NCI-H2196 (cell line): ENCODE results near the gene TAAR5.
"Not testable (repeated sequence)": the region's sequence is repeated elsewhere in the genome, so short reads cannot be mapped to it uniquely, and the experiment has no call there.

Experiments used
- DNase-seq: peaks from one replicate; lab custom pipeline; 2025; ENCODE audit not compliant: unreplicated experiment; lab: John Stamatoyannopoulos, UW

The TAAR5 gene, protein sequence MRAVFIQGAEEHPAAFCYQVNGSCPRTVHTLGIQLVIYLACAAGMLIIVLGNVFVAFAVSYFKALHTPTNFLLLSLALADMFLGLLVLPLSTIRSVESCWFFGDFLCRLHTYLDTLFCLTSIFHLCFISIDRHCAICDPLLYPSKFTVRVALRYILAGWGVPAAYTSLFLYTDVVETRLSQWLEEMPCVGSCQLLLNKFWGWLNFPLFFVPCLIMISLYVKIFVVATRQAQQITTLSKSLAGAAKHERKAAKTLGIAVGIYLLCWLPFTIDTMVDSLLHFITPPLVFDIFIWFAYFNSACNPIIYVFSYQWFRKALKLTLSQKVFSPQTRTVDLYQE

DNA sequence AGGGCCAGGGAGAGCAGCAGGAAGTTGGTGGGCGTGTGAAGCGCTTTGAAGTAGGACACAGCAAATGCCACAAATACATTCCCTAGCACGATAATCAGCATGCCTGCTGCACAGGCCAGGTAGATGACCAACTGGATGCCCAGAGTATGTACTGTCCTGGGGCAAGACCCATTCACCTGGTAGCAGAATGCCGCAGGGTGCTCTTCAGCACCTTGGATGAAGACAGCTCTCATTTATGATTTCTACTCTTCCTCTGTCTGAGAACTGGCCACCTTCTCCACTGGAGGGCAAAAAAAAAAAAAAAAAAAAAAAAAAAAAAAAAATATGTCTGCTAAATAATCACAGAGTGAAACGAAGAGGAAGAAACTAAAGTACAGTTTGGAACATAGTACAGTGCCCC lies at the start of gene TAAR5:
Gene TAAR5, minus strand, starts transcription at position 288 of the 400 bp plus-strand sequence. Its CDS starts 55 bp downstream, at position 233.
- no peak for DNase-seq

DNA sequence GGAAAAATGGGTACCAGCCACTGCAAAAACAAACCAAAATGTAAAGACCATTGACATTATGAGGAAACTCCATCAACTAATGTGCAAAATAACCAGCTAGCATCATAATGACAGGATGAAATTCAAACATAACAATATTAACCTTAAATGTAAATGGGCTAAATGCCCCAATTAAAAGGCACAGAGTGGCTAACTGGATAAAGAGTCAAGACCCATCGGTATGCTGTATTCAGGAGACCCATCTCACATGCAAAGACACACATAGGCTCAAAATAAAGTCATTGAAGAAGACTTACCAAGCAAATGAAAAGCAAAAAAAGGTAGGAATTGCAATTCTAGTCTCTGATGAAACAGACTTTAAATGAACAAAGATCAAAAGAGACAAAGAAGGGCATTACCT lies 47.6 kb upstream of the TAAR5 start:
- DNase-seq, result not testable (repeated sequence)

DNA sequence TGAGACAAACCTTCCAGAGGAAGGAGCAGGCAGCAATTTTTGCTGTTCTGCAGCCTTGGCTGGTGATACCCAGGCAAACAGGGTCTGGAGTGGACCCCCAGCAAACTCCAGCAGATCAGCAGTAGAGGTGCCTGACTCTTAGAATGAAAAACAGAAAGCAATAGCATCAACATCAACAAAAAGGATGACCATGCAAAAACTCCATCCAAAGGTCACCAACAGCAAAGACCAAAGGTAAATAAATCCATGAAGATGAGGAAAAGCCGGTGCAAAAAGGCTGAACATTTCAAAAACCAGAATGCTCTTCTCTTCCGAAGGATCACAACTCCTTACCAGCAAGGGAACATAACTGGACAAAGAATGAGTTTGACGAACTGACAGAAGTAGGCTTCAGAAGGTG lies 46.4 kb upstream of the TAAR5 start:
- not testable (repeated sequence) for DNase-seq

DNA sequence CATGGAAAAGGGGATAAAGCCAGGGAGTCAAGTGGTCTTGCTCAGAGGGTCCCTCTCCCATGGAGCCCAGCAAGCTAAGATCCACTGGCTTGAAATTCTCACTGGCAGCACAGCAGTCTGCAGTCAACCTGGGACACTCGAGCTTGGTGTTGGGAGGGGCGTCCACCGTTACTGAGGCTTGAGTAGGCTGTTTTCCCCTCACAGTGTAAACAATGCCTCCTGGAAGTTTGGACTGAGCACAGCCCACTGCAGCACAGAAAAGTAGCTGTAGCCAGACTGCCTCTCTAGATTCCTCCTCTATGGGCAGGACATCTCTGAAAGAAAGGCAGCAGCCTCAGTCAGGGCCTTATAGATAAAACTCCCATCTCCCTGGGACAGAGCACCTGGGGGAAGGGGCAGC lies 45.7 kb upstream of the TAAR5 start:
- not testable (repeated sequence) for DNase-seq

DNA sequence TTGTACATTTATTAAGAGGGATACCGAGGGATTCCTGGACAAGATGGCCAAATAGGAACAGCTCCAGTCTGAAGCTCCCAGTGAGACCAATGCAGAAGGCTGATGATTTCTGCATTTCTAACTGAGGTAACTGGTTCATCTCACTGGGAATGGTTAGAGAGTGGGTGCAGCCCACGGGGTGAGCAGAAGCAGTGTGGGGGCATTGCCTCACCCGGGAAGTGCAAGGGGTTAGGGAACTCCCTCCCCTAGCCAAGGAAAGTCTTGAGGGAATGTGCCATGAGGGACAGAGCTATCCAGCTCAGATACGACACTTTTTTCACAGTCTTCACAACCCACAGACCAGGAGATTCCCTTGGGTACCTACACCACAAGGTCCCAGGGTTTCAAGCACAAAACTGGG lies 45.3 kb upstream of the TAAR5 start:
- no peak for DNase-seq

DNA sequence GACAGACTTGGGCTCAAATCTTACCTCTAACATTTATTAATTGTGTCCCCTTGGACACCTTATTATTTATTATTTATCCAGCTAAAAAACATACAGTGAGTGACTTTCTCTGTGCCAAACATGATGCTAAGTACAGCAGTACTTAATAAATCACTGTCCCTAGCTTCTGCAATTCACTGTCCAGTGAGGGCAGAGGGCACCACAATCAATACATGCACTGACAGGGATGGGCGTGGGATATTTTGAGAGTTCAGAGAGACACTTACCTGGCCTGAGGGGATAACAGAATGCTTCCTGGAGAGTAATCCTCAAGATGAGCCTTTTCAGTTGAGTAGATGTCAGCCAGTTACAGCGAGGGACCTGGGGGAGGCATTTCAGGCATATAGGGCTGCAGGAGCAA lies 43.8 kb upstream of the TAAR5 start:
- no peak for DNase-seq

DNA sequence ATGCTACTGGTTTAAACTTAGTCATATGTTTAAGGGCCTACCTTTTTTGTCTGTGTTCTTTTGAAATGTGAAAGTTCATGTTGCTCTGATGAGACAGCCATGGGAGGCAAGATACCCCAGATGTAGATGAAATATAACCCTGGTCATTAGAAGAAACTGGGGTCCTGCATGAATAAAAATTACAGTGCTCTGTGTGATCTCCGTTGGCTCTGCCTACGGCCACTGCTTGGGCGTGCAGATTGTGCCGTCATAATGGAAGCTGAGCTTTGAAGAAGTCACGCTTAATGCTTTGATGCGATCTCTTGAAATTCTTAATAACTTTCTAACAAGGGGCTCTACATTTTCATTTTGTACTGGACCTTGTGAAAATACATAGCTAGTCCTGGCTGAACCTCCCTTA lies 34.6 kb upstream of the TAAR5 start, which contains the start of gene TAAR2:
Gene TAAR2, minus strand, starts transcription at position 101 of the 400 bp plus-strand sequence. Its CDS starts 0 bp downstream, at position 101.
- no peak for DNase-seq

DNA sequence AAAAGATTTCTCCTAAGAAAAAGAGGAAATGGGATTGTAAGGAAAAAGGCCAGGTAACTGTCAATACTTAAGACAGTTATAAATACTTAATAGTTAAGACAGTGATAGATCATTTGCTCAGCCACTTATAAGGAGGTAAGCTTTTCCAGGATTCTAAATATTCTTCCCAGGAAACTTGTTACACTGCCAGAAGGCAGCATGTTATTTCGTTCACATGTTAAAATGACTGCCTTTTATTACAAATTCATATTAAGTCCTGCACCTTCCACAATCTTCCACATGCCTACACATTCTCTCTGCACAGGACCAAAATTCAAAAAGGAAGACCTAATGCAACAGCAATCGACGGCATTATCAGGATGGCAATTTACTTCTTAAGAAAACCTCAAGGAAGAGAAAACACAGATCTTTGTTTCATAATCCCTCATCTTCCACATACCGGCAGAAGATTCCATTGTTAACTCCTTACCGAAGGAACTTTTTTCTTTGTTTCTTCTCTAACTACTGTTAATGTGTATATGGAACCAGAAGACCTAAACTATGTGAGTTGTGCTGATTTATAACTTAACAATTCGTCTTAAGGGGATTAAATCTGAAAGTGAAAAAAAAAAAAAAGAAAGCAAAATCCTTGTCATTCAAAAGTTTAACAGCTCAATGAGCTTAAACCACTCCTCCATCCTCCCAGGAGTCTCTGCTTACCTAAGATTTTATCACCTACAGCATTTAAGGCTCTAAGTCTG lies 33.7 kb upstream of the TAAR5 start:
- no peak for DNase-seq

DNA sequence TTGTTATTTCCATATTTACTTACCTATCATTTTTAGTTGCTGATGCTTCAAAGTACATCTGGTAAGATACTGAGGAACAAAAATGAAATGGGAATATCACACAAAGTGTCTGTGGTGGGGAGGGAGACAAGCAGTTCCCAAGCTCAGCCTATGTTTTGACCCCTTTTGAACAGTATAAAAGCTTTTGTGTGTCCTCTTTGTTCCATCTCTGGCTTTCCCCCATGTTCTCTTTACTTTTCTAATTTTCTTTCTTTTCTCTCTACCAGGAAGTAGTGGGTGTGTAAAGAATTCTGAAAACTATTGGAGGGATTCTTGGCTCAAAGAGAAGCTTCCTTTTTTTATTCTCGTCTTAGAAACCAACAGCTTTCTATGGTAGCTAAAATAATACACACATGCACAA lies 27.1 kb upstream of the TAAR5 start:
- DNase-seq, result no peak

DNA sequence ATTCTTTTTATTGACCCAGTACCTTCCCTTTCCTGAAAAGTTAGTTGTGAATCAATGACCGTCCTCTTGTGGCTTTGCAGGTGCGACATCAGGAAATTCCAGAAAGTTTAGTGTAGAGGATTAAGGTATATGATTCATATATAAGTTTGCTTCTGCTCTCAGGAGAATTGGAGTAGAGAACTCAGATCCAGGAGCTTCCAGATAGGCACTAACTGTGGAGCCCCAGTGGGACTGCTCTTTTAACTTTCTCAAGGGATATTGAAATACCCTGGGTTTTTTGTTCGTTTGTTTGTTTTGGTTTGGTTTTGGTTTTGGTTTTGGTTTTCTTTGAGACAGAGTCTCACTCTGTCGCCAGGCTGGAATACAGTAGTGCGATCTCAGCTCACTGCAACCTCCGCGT lies 25.0 kb upstream of the TAAR5 start:
- DNase-seq, result no peak

DNA sequence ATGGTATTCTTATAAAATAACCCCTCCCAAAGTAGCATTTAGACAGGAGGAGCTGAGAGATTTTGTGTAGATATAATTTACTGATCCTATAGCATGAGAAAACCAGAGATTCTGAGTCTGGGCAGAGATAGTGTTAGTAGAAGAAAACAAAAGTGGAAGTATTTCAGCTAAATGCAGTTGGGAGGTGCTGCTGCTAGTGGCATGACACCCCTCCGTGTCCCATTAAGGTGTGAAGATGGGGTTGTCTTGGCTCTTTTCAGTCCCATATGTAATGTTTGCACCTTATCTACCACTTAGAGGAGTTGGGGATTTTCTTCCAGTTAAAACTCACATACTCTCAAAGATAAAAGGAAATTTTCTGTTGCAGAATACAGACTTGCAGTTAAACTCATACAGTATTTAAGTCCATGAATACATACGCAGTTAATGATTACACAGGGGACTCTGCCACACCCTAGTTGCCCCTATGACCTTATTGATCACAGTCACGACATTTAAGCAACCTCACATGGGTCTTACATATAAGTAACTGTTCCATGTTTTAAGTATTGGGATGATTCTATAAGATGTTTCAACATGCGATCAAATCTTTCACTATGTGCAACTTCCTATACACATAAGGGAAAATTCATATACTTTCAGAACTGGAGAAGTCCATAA lies 23.0 kb upstream of the TAAR5 start:
- DNase-seq, result no peak

DNA sequence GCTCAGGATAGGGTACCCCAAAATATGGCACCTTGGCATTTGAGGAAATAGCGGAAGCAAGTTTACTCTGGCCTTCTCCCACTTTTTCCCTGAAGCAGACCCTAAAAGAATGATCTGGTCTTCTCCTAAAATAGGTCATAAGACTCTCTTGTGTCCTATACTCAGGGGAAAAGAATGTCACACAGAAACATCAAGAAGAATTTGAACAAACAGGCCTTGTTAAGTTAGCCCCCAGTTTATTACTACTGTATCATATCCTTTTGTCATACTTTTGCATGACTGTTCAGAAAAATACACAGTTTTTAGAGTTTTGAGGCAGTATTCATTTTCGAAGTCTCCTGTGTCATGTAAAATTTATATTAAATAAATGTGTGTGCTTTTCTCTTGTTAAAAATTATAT lies 22.1 kb upstream of the TAAR5 start:
- no peak for DNase-seq

DNA sequence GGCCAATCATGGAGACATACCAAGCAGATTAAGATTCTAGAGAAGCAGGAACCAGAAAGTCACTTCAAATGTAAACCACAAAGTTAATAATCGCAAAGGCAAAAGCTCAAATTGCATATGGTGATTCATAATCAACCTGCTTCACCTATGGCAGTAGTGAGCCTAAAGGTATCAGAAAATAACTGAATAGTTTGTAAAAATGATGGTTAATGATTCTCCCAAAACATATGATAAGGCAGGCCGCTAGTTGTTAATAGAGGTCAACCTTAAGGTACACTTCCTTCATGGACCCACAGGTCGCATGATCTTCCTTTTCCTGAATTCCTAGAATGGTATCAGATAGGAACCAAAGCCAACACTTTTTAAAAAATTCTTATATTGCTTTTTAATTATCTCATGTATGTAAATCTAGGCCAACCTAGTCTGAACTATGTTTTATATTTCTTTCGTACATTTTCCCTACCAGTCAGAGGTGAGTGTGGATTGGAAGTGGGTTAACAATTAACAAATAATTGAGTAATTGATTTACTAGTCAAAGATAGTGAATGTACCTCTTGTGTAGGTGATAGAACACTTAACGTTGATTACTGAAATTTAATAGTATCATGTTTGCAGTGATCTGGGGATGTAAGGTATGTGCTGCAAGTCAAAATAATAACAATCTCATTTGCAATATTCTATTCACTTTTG lies 18.1 kb upstream of the TAAR5 start:
- DNase-seq, result no peak

DNA sequence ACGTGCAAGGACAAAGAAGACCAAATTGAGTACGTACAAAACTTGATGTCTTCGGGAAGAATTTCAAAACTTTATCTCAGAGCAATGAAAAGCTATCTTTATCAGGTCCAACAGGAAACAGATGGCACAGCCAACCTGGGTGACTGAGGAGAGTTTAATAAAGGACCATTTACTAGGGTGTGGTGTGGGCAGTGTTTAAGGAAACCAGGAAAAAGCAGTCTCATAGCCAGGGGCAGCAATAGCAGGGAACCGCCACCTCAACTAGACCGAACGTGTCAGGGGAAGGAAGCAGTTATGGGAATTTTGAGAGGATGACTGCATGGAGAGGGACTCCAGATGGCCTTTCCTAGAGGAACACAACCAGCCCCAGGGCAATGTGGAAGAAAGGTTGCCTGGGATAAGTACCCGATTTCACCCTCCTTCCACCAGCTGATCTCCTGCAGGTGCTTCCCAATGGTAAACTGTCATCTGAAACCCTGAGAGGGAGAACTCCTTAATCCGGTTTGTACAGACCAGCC lies 15.2 kb upstream of the TAAR5 start:
- no peak for DNase-seq

DNA sequence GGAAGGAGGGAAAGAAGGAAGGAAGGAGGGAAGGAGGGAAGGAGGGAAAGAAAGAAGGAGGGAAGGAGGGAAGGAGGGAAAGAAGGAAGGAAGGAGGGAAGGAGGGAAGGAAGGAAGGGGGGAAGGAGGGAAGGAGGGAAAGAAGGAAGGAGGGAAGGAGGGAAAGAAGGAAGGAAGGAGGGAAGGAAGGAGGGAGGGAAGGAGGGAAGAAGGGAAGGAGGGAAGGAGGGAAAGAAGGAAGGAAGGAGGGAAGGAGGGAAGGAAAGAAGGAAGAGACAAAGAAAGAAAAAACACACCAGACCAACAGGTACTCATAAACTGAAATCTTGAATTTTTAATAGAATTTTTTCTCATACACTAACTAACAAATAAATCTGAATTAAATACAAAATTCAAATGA lies 11.4 kb upstream of the TAAR5 start:
- DNase-seq, result not testable (repeated sequence)

DNA sequence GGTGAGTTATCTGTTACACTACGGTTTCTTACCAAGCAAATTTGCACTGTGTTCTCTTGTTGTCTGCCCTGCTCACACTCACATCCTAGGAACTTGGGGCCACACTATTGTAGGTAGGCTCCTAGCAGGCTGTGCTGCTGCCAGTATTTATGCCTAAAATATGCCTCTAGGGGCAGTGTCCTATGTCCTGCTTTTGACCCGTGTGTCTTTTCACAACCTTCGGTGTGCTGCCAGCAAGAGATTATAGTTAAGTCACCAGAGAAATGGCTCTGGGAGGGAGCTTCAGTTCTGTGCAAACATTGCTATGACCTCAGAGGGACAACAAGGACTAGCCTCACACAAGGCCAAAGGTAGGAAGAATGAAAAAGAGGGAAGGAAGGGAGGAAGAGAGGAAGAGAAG lies 8.9 kb upstream of the TAAR5 start:
- no peak for DNase-seq

DNA sequence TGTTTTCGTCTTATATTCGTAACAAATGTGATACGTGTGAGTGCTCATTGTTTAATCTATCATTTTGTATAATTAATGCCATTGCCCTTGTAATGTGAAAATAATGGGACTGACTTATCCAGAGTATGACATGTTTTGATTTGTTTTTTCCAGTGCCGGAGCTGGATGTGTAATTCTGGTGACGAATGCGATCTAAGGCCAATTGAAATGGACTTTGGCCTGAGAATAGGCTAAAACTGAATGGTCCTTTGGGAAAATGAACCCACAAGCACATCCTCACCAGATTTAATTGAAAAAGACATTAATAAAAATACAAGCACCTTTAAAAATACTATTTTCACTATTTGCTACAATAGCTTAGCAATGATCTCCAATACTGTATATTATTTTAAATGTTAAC lies 6.7 kb upstream of the TAAR5 start:
- no peak for DNase-seq

DNA sequence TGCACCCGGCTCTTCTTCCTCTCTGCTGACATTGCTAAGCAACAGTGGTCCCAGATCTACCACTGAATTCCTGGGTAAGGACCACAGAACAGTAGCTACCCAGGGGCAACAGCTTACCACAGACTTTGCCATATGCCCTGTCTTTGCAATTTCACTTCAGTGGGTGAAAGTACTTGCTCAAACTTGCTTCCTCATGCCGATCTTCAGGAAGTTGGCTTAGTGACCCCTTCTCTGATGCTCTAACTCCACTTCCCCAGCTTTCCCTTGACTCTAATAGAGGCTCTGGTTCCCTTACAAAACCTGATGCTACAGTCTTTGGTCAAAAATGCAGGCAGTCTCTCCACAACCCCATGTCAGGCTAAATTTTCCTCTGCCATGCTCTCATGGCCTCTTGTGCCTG lies 3.3 kb upstream of the TAAR5 start:
- no peak for DNase-seq

DNA sequence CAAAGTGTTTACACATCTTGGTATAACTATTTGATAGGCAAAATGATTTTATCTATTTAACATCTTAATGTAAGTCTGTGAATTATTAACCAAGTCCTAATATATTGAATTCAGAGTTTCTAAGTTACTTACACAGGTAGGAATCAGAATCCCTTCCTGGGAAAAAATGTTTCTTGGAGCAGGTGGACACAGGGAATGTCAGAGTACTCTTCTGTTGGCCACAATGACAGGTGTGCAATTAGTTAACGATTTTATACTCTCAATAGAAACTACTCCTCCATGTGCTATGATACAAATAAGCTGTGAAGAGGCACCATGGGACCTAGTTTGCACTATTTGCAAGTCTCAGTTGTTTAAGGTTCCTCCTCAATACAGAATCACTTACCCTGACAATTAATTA lies 821 bp upstream of the TAAR5 start:
- DNase-seq, result no peak

DNA sequence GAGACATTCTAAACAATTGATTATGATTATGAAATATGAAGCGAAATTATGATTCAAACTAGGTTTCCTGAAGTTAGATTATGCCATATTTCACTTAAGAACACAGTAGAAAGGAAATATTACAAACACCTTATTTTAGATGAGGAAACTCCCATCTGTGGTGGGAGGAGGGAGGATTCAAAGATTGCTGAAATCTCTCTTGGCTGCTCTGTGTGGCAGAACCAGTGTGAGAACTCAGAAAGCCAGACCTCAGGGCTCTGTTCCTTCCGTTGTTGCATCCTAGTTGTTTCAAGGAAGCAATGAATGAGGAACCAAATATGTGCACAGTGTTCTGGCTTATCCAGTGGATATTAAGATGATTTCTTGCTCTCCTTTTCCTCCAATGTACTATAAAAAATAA lies 2.1 kb downstream of the TAAR5 start:
- no peak for DNase-seq

DNA sequence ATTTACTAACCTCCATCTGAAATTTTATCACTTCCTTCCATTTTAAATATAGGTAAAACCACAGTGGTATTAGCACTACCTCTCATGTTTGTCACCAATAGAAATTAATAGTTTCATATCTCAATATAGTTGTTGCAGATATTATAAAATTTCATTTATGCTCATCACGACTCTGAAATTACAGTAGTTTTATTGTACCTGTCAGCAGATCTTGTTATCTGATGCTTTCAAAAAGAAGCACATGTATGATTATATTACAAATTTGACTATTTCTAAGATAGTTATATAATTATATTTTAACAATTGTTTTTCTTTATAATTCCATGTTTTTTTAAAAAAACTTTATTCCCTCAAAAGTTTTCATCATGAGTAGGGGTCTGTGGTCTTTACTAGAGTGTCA lies 4.8 kb downstream of the TAAR5 start:
- DNase-seq, result no peak
